B cell (primary cell): ENCODE data around the gene LRBA. TPM values are rescaled to one million over a fixed set of nuclear protein-coding genes. Genes with fewer than 3 reads are reported as not detected.

ENCODE experiments used
- ATAC-seq: fragments of 200-7000 bp; cut with Tn5 transposase; one replicate; pipeline ENCODE4 v1.10.0; 2021; ENCODE audit warnings: low read depth, mild to moderate bottlenecking, moderate number of reproducible peaks, moderate library complexity
- CTCF ChIA-PET: fragments of 350-600 bp; sonication (Branson Sonifier 250); formaldehyde crosslinking; loops from one replicate; lab custom pipeline; 2021; ENCODE audit warnings: antibody characterized with exemption, inconsistent platforms; lab: Charles Lee
- POLR2A ChIA-PET: fragments of 350-600 bp; sonication (Branson Sonifier 250); formaldehyde crosslinking; loops from one replicate; lab custom pipeline; 2021; ENCODE audit warnings: antibody characterized with exemption; lab: Charles Lee
- DNase-seq: peaks from one replicate; pipeline ENCODE4 v3.0.0; 2013
- H2AFZ ChIP-seq: 2 replicates; pipeline ENCODE4 v1.6.1; 2012; ENCODE audit warnings: mild to moderate bottlenecking, low read depth, low read length; ENCODE audit not compliant: insufficient read depth, poor library complexity, severe bottlenecking
- H3K27ac ChIP-seq, 2 donors: 1 replicate in 1 of 2; 2 replicates in 1 of 2; pipeline ENCODE4 v1.5.1; 2012 to 2013; ENCODE audit warnings: low read length in 2 of 2, mild to moderate bottlenecking in 2 of 2, moderate library complexity in 1 of 2
- H3K27me3 ChIP-seq, 4 experiments: fragments of 200-600 bp in 1 of 4; sonication (generic) in 1 of 4; replicated peaks in 1 of 4; 1 replicate in 2 of 4; 2 replicates in 2 of 4; pipeline versions ENCODE4 v1.6.1 to v1.7.0; 2013 to 2016; ENCODE audit warnings: low read length in 3 of 4, mild to moderate bottlenecking in 2 of 4, mixed read lengths in 1 of 4, moderate library complexity in 1 of 4; ENCODE audit not compliant: insufficient read depth in 4 of 4, control insufficient read depth in 3 of 4; ENCODE audit errors: control extremely low read depth in 1 of 4
- H3K36me3 ChIP-seq, 2 experiments: replicated peaks in 1 of 2; 1 replicate in 1 of 2; 2 replicates in 1 of 2; pipeline versions ENCODE4 v1.6.1 to v1.7.1; 2013; ENCODE audit warnings: low read length in 1 of 2; ENCODE audit not compliant: insufficient read depth in 2 of 2, control insufficient read depth in 1 of 2; ENCODE audit errors: control extremely low read depth in 1 of 2, extremely low read depth in 1 of 2
- H3K4me1 ChIP-seq, 2 donors: fragments of 200-600 bp in 1 of 2; sonication (generic) in 1 of 2; 1 replicate in 1 of 2; 2 replicates in 1 of 2; pipeline versions ENCODE4 v1.5.1 to v1.6.1; 2013 to 2017; ENCODE audit warnings: low read length in 2 of 2; ENCODE audit not compliant: control insufficient read depth in 2 of 2, insufficient read depth in 2 of 2
- H3K4me2 ChIP-seq: replicated peaks from 2 replicates; pipeline ENCODE3; 2012; ENCODE audit warnings: mild to moderate bottlenecking, low read depth, low read length; ENCODE audit not compliant: poor library complexity, severe bottlenecking
- H3K4me3 ChIP-seq, 5 experiments: fragments of 200-600 bp in 1 of 5; sonication (generic) in 1 of 5; 1 replicate in 3 of 5; 2 replicates in 2 of 5; pipeline versions ENCODE4 v1.5.1 to v1.7.0; 2011 to 2016; ENCODE audit warnings: low read length in 4 of 5, mild to moderate bottlenecking in 4 of 5, low read depth in 2 of 5, control low read depth in 1 of 5, moderate library complexity in 1 of 5; ENCODE audit not compliant: insufficient read depth in 1 of 5; ENCODE audit errors: control extremely low read depth in 1 of 5, extremely low read depth in 1 of 5
- H3K79me2 ChIP-seq: fragments of 200-600 bp; sonication (generic); one replicate; pipeline ENCODE4 v1.6.0; 2016; ENCODE audit warnings: low read length; ENCODE audit not compliant: control insufficient read depth, insufficient read depth
- H3K9ac ChIP-seq: fragments of 200-600 bp; sonication (generic); 2 replicates; pipeline ENCODE4 v1.6.1; 2017; ENCODE audit warnings: mild to moderate bottlenecking, low read length, moderate library complexity
- H3K9me3 ChIP-seq, 3 donors: one replicate each; pipeline versions ENCODE4 v1.6.1 to v1.7.1; 2013; ENCODE audit warnings: low read length in 2 of 3; ENCODE audit not compliant: control insufficient read depth in 2 of 3, insufficient read depth in 1 of 3; ENCODE audit errors: control extremely low read depth in 1 of 3
- H4K20me1 ChIP-seq: 2 replicates; pipeline ENCODE4 v1.6.0; 2012; ENCODE audit warnings: mild to moderate bottlenecking, low read length; ENCODE audit not compliant: insufficient read depth, control insufficient read depth, poor library complexity, severe bottlenecking
- H3K27ac Mint-ChIP-seq: one replicate; pipeline ENCODE4 v1.8.0; 2021; ENCODE audit warnings: mixed read lengths
- H3K27me3 Mint-ChIP-seq: one replicate; pipeline ENCODE4 v1.8.0; 2021; ENCODE audit warnings: mixed read lengths
- H3K4me1 Mint-ChIP-seq: one replicate; pipeline ENCODE4 v1.8.0; 2021; ENCODE audit warnings: mixed read lengths
- H3K4me3 Mint-ChIP-seq: one replicate; pipeline ENCODE4 v1.8.0; 2021; ENCODE audit warnings: mixed read lengths
- H3K9me3 Mint-ChIP-seq: one replicate; pipeline ENCODE4 v1.8.0; 2022; ENCODE audit warnings: mixed read lengths; ENCODE audit not compliant: insufficient read depth
- CTCF ChIP-seq: fragments of 200-600 bp; IDR thresholded peaks from one replicate; pipeline ENCODE4 v1.8.0; 2022; ENCODE audit warnings: antibody characterized with exemption, mild to moderate bottlenecking
- EZH2 ChIP-seq: IDR thresholded peaks from 2 replicates; pipeline ENCODE4 v1.6.1; 2012; ENCODE audit warnings: borderline replicate concordance, low read depth, mild to moderate bottlenecking, moderate library complexity, low read length; ENCODE audit not compliant: insufficient read depth, poor library complexity, severe bottlenecking
- WGBS: methylation state at CpG from one replicate; pipeline ENCODE4 v1.1.5; 2013; ENCODE audit warnings: missing lambda C conversion rate; ENCODE audit not compliant: insufficient coverage; 5-methylcytosine and 5-hydroxymethylcytosine counted together
- intact Hi-C: fragments of 100-400 bp; cut with micrococcal nuclease; formaldehyde crosslinking; loops from one replicate; pipeline ENCODE4 v1.10.0; 2022
- polyA plus RNA-seq: library from polyadenylated mRNA; depleted of rRNA; stranded (reverse); fragments of >200 nt; gene quantifications from 2 replicates; pipeline ENCODE4 v1.2.3, GENCODE V29; 2012
- total RNA-seq, 2 donors: library from RNA; stranded (reverse); fragments of 120-200 nt in 1 of 2; gene quantifications; 1 replicate in 1 of 2; 2 replicates in 1 of 2; pipeline versions ENCODE4 v1.2.3 to v1.2.4, GENCODE V29; 2013 to 2022

LRBA gene
- total and polyA plus RNA-seq, 2 donors (not counting 1 experiment from before 2014, with no cell fraction given): 17.5 to 86.7 TPM

GRCh38 chr4:150357829-150358228 lies 657.3 kb downstream of the LRBA start:
- no peaks in the 10 kb centered on the region for H3K4me1 Mint-ChIP-seq
- ATAC-seq (no peak), DNase-seq (no peak)
- H3K27me3 Mint-ChIP-seq: no peaks in the 10 kb centered on the region
- ChIA-PET POLR2A (no interaction called here), CTCF (no interaction called here)
- no peak overlapping the region for H3K27ac Mint-ChIP-seq
- no CpG with 5 or more reads among the region's 1 CpG for WGBS
- Histone ChIP-seq H3K4me2 (no peak overlapping the region), H3K79me2 (no peaks in the 10 kb centered on the region), H3K27ac (no peak overlapping the region), H3K27me3 (no peaks in the 10 kb centered on the region), H3K9ac (no peak overlapping the region), H3K36me3 (no peaks in the 10 kb centered on the region), H2AFZ (no peak overlapping the region), H3K4me1 (no peaks in the 10 kb centered on the region), H3K9me3 (no peaks in the 10 kb centered on the region), H3K4me3 (no peak overlapping the region), H4K20me1 (no peaks in the 10 kb centered on the region)
- TF ChIP-seq CTCF (no peak), EZH2 (no peak)
- no peaks in the 10 kb centered on the region for H3K9me3 Mint-ChIP-seq
- H3K4me3 Mint-ChIP-seq: no peak overlapping the region
- intact Hi-C loops: no loop called here

GRCh38 chr4:150355858-150356455 lies 659.1 kb downstream of the LRBA start:
- no peaks in the 10 kb centered on the region for H3K9me3 ChIP-seq
- no peaks in the 10 kb centered on the region for H3K27me3 ChIP-seq
- intact Hi-C loops: no loop called here
- no peak overlapping the region for H3K27ac ChIP-seq
- no peak overlapping the region for H3K9ac ChIP-seq
- no peak overlapping the region for H3K4me2 ChIP-seq
- H2AFZ ChIP-seq: no peak overlapping the region
- H3K4me1 Mint-ChIP-seq: no peaks in the 10 kb centered on the region
- no peak overlapping the region for H3K4me3 ChIP-seq
- no peaks in the 10 kb centered on the region for H3K27me3 Mint-ChIP-seq
- no peaks in the 10 kb centered on the region for H3K9me3 Mint-ChIP-seq
- no peaks in the 10 kb centered on the region for H3K79me2 ChIP-seq
- H3K4me3 Mint-ChIP-seq: no peak overlapping the region
- ChIA-PET CTCF (no interaction called here), POLR2A (no interaction called here)
- no peak overlapping the region for H3K27ac Mint-ChIP-seq
- 83% methylated on average over 1 of the region's 3 CpGs for WGBS
- ATAC-seq (no peak), DNase-seq (no peak)
- TF ChIP-seq EZH2 (no peak), CTCF (no peak)
- H3K4me1 ChIP-seq: no peaks in the 10 kb centered on the region
- no peaks in the 10 kb centered on the region for H3K36me3 ChIP-seq
- H4K20me1 ChIP-seq: no peaks in the 10 kb centered on the region
